Astrocyte (in vitro differentiated cells and primary cell): ENCODE results near the gene MGAT5.
"Not testable (repeated sequence)": the region's sequence is repeated elsewhere in the genome, so short reads cannot be mapped to it uniquely, and the experiment has no call there.

ENCODE experiments used
- EZH2 ChIP-seq: IDR thresholded peaks from 2 replicates; pipeline ENCODE4 v1.6.1; 2012; ENCODE audit warnings: mild to moderate bottlenecking, low read length, inconsistent platforms; ENCODE audit not compliant: insufficient read depth
- TF ChIP-seq, protein P1 (sequence below): IDR thresholded peaks from 2 replicates; pipeline ENCODE4 v1.5.1; 2011; ENCODE audit warnings: low read depth, mild to moderate bottlenecking, inconsistent platforms, low read length, moderate library complexity; ENCODE audit not compliant: insufficient read depth

DNA sequence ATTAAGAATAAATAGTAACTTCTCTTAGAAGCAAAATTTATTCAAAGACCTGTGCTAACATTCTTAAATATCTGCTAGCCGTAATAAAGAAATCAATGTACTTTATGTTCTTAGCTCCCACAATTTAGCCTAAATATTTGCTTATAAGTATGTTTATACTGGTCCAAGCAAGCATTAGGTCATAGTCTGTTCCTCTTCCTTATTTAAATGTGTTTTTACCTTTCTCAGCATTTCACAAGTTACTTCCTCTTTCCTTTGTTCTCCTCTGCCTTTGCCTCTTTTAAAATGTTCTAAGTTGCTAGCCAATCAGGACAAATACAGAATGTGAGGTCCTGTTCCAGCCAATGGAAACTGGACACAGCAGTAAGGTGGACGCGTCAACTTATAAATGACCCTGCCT lies 40.7 kb downstream of the MGAT5 start:
- TF ChIP-seq, protein P1, sequence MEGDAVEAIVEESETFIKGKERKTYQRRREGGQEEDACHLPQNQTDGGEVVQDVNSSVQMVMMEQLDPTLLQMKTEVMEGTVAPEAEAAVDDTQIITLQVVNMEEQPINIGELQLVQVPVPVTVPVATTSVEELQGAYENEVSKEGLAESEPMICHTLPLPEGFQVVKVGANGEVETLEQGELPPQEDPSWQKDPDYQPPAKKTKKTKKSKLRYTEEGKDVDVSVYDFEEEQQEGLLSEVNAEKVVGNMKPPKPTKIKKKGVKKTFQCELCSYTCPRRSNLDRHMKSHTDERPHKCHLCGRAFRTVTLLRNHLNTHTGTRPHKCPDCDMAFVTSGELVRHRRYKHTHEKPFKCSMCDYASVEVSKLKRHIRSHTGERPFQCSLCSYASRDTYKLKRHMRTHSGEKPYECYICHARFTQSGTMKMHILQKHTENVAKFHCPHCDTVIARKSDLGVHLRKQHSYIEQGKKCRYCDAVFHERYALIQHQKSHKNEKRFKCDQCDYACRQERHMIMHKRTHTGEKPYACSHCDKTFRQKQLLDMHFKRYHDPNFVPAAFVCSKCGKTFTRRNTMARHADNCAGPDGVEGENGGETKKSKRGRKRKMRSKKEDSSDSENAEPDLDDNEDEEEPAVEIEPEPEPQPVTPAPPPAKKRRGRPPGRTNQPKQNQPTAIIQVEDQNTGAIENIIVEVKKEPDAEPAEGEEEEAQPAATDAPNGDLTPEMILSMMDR, result not testable (repeated sequence)
- TF ChIP-seq EZH2, result not testable (repeated sequence)
